HG02852 (cell line): ENCODE data around the gene HOMER1.

Experiments used
- ATAC-seq: cut with Tn5 transposase; IDR thresholded peaks from one replicate; pipeline ENCODE4 v1.9.1; 2021; ENCODE audit warnings: mild to moderate bottlenecking, moderate library complexity; ENCODE audit not compliant: unreplicated experiment

The HOMER1 gene

DNA sequence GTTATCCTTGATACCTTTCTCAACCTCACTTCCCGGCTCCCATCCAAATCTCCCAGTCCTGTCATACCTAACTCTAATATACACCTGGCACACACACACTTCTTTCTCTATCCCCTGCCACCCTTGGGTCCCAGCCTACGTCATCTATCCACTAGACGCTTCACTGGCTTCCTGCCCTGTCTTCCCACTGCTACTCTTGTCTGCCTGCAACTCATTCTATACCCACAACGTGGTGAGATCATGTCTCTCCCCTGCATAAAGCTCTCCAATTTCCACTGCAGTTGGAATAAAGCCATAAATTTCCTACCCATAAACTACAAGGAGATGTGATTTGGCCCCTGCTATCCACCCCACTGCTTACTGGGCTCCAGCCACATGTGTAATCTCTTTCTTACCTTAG, 184.5 kb downstream of the HOMER1 start:
- ATAC-seq = no peak
